HepG2 (cell line): ENCODE measurements around the gene ENTPD2. TPM values are rescaled to one million over a fixed set of nuclear protein-coding genes. Genes with fewer than 3 reads are reported as not detected.
A peak's percentile ranks its signal among the peaks of the same experiment; 100 is the strongest.

ENCODE experiments used
- ATAC-seq: fragments of 200-7000 bp; cut with Tn5 transposase; 3 replicates; pipeline ENCODE4 v1.9.1; 2020; ENCODE audit warnings: mild to moderate bottlenecking, moderate library complexity
- BruUV-seq: library from RNA; stranded (reverse); fragments of 400-500 nt; replicated peaks from 2 replicates; lab custom pipeline; 2021; lab: Mats Ljungman, UMichigan
- CTCF ChIA-PET: fragments of 300-600 bp; formaldehyde crosslinking; extraction: SDS; loops from one replicate; lab custom pipeline; 2021; ENCODE audit warnings: low total read pairs, inconsistent platforms, low intra/inter-chr PET ratio; lab: Yijun Ruan, JAX
- POLR2A ChIA-PET: fragments of 350-600 bp; sonication (Branson Sonifier 250); formaldehyde crosslinking; loops from one replicate; lab custom pipeline; 2020; ENCODE audit warnings: antibody characterized with exemption, inconsistent platforms; lab: Yijun Ruan, JAX
- DNase-seq: peaks from one replicate; pipeline ENCODE4 v3.0.0-alpha.2; 2015; ENCODE audit warnings: low spot score
- FAIRE-seq: peaks from 3 replicates; lab custom pipeline; 2011; peaks lifted over from hg19 to GRCh38; lab: Jason Lieb, UNC
- H2AFZ ChIP-seq: one replicate; pipeline ENCODE4 v1.6.1; 2011; ENCODE audit warnings: low read length, inconsistent platforms
- H3K27ac ChIP-seq: fragments of 300-600 bp; 3 replicates; pipeline ENCODE4 v1.8.0; 2011; ENCODE audit warnings: mixed run types, mild to moderate bottlenecking, mixed read lengths, low read length, inconsistent platforms; ENCODE audit not compliant: insufficient read depth; ENCODE audit errors: extremely low read length
- H3K27me3 ChIP-seq, 2 experiments: fragments of 200-600 bp in 1 of 2; 2 replicates in 1 of 2; 3 replicates in 1 of 2; pipeline versions ENCODE4 v1.6.0 to v1.8.0; 2011; ENCODE audit warnings: low read length in 2 of 2, mild to moderate bottlenecking in 2 of 2, moderate library complexity in 2 of 2, inconsistent platforms in 1 of 2; ENCODE audit not compliant: insufficient read depth in 2 of 2, control insufficient read depth in 1 of 2
- H3K36me3 ChIP-seq, 2 experiments: fragments of 200-600 bp in 1 of 2; replicated peaks in 1 of 2; 2 replicates in 1 of 2; 3 replicates in 1 of 2; pipeline versions ENCODE4 v1.5.1 to v1.8.0; 2011; ENCODE audit warnings: low read length in 2 of 2, inconsistent platforms in 1 of 2; ENCODE audit not compliant: insufficient read depth in 2 of 2, control insufficient read depth in 1 of 2
- H3K4me1 ChIP-seq: 2 replicates; pipeline ENCODE4 v1.5.1; 2012; ENCODE audit warnings: low read length, inconsistent platforms; ENCODE audit not compliant: insufficient read depth
- H3K4me2 ChIP-seq: 2 replicates; pipeline ENCODE4 v1.6.0; 2011; ENCODE audit warnings: low read depth, low read length, inconsistent platforms
- H3K4me3 ChIP-seq, 3 experiments: fragments of 200-600 bp in 1 of 3; sonication (generic), shearing (Covaris generic) in 1 of 3; replicated peaks in 1 of 3; 2 replicates each; pipeline ENCODE4 v1.5.1; 2011 to 2016; ENCODE audit warnings: low read length in 3 of 3, inconsistent platforms in 2 of 3, low read depth in 2 of 3, mild to moderate bottlenecking in 2 of 3, control low read depth in 1 of 3, mixed read lengths in 1 of 3; ENCODE audit not compliant: insufficient read depth in 1 of 3
- H3K79me2 ChIP-seq: one replicate; pipeline ENCODE4 v1.6.1; 2011; ENCODE audit warnings: low read length, inconsistent platforms; ENCODE audit not compliant: insufficient read depth
- H3K9ac ChIP-seq: 2 replicates; pipeline ENCODE4 v1.6.0; 2011; ENCODE audit warnings: mild to moderate bottlenecking, low read depth, low read length, inconsistent platforms; ENCODE audit not compliant: insufficient read depth
- H3K9me3 ChIP-seq: 2 replicates; pipeline ENCODE4 v1.5.1; 2012; ENCODE audit warnings: mild to moderate bottlenecking, low read length
- H4K20me1 ChIP-seq: 2 replicates; pipeline ENCODE4 v1.6.0; 2011; ENCODE audit warnings: inconsistent platforms, mild to moderate bottlenecking, low read length, moderate library complexity; ENCODE audit not compliant: insufficient read depth
- KLF12 ChIP-seq: sonication (generic); formaldehyde crosslinking; IDR thresholded peaks from 2 replicates; pipeline ENCODE4 v1.4.0; 2020; ENCODE audit warnings: missing genetic modification reagents, borderline replicate concordance
- MXI1 ChIP-seq: IDR thresholded peaks from 3 replicates; pipeline ENCODE4 v1.6.1; 2012; ENCODE audit warnings: low read depth, low read length, inconsistent platforms, borderline replicate concordance
- ZFX ChIP-seq: sonication (generic); formaldehyde crosslinking; IDR thresholded peaks from 2 replicates; pipeline ENCODE4 v1.4.0; 2020; ENCODE audit warnings: mild to moderate bottlenecking, low read depth, missing genetic modification reagents, moderate library complexity
- ZNF24 ChIP-seq: fragments of 450-650 bp; IDR thresholded peaks from 2 replicates; pipeline ENCODE4 v1.6.1; 2017; ENCODE audit warnings: antibody characterized with exemption, mild to moderate bottlenecking
- ZNF253 ChIP-seq: sonication (generic); formaldehyde crosslinking; IDR thresholded peaks from 2 replicates; pipeline ENCODE4 v1.8.0; 2022; ENCODE audit warnings: mild to moderate bottlenecking, missing genetic modification reagents, borderline replicate concordance
- ZNF883 ChIP-seq: sonication (generic); formaldehyde crosslinking; IDR thresholded peaks from 2 replicates; pipeline ENCODE4 v1.5.1; 2020; ENCODE audit warnings: mild to moderate bottlenecking, missing genetic modification reagents; ENCODE audit errors: not compliant biosample characterization
- ZSCAN9 ChIP-seq: IDR thresholded peaks from 2 replicates; pipeline ENCODE4 v1.6.1; 2016; ENCODE audit warnings: borderline replicate concordance
- WGBS: methylation state at CpG from one replicate; pipeline ENCODE4 v1.1.6; 2017; ENCODE audit warnings: low lambda C conversion rate; 5-methylcytosine and 5-hydroxymethylcytosine counted together
- in situ Hi-C: cut with HindIII; loops from 2 replicates; pipeline ENCODE4 v1.10.0; 2017; ENCODE audit warnings: low pct_unique_long_range_greater_than_20kb; ENCODE audit not compliant: extremely low pct_ligation_motif_present
- intact Hi-C: fragments of 100-400 bp; cut with micrococcal nuclease; formaldehyde crosslinking; loops from one replicate; pipeline ENCODE4 v1.10.0; 2022; ENCODE audit not compliant: unreplicated experiment
- polyA plus RNA-seq, 8 experiments: library from polyadenylated mRNA; depleted of rRNA in 3 of 8; stranded (reverse) in 7 of 8; unstranded in 1 of 8; fragments of >200 nt; fragmentation: Illumina TruSeq in 4 of 8; extraction: Trizol in 4 of 8; gene quantifications; 2 replicates each; pipeline versions ENCODE4 v1.2.1 to v1.2.3, GENCODE V29; 2011 to 2016; ENCODE audit warnings: low read depth in 4 of 8, missing spikeins in 1 of 8, mixed read lengths in 1 of 8; ENCODE audit not compliant: insufficient read depth in 1 of 8
- total RNA-seq, 5 experiments: library from RNA; depleted of rRNA; stranded (reverse); fragments of >200 nt; fragmentation: Illumina TruSeq; extraction: Trizol; gene quantifications; 2 replicates each; pipeline ENCODE4 v1.2.3, GENCODE V29; 2016; ENCODE audit warnings: low read depth in 1 of 5
- TF ChIP-seq, protein P1 (sequence below): sonication (generic); formaldehyde crosslinking; IDR thresholded peaks from 2 replicates; pipeline ENCODE4 v1.9.0; 2022; ENCODE audit warnings: missing genetic modification reagents, mild to moderate bottlenecking, borderline replicate concordance
- TF ChIP-seq, protein P2 (sequence below): sonication (generic); formaldehyde crosslinking; IDR thresholded peaks from 2 replicates; pipeline ENCODE4 v1.5.1; 2020; ENCODE audit warnings: mild to moderate bottlenecking, missing genetic modification reagents, moderate library complexity
- TF ChIP-seq, protein P3 (sequence below): IDR thresholded peaks from 2 replicates; pipeline ENCODE4 v1.6.1; 2016; ENCODE audit warnings: low read depth, borderline replicate concordance
- TF ChIP-seq, protein P4 (sequence below): IDR thresholded peaks from 2 replicates; pipeline ENCODE4 v1.6.1; 2016; ENCODE audit warnings: missing genetic modification reagents, missing compliant biosample characterization

ENTPD2 gene
- total and polyA plus RNA-seq, 2 of the 13 experiments (the other 11 are each of a cell fraction or from before 2014, with no cell fraction given), result 0.95 to 3.2 TPM

DNA sequence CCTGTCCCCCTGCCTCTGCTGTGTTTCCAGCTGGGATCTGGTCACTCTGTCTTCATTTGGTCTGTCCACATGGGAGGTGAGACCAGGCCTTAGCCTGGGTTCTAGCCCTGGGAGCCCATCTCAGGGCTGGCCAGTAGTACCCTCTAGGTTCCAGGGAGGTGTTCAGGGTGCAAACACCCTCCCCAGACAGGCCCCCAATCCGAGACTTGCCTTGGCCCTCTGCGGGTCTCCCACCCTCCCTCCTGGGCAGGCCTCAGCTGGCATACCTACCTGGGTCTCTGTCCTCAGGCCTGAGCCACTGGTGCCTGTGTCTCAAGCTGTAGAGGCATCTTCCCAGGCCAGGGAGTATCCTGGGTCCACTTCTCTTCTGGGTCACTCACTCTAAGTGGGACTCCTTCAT, 17.4 kb upstream of the ENTPD2 start:
- FAIRE-seq, result no peak
- H3K4me3 ChIP-seq, result peak overlapping the region; percentile 58 to 88 (median 74)
- peak overlapping the region; percentile 96 for H3K4me2 ChIP-seq
- peaks cover 60% of the 10 kb centered on the region for H3K4me1 ChIP-seq
- H3K9ac ChIP-seq, result peak overlapping the region; percentile 66
- ChIA-PET CTCF (no interaction called here), POLR2A (interaction anchor here (0.9 to 6.0 kb wide), 8 partner anchors 13 to 271 kb away, joined by 3 to 105 read pairs (median 5); partner anchors contain the start of genes ENTPD2, MAN1B1 and SSNA1)
- in situ Hi-C loops (no loop called here), intact Hi-C loops (no loop called here)
- H3K27me3 ChIP-seq, result no peaks in the 10 kb centered on the region; a peak in 1 of 5 replicates
- H2AFZ ChIP-seq, result no peak overlapping the region
- H4K20me1 ChIP-seq, result peaks cover 7% of the 10 kb centered on the region; the same call in 1 of the 2 replicates
- H3K9me3 ChIP-seq, result no peaks in the 10 kb centered on the region
- BruUV-seq, result no TSS peak
- ATAC-seq, result no peak
- 0% methylated on average over 2 of the region's 2 CpGs for WGBS
- H3K27ac ChIP-seq, result peak overlapping the region; percentile 70
- peaks cover 13% of the 10 kb centered on the region for H3K79me2 ChIP-seq
- no peak for DNase-seq
- TF ChIP-seq, protein P1, sequence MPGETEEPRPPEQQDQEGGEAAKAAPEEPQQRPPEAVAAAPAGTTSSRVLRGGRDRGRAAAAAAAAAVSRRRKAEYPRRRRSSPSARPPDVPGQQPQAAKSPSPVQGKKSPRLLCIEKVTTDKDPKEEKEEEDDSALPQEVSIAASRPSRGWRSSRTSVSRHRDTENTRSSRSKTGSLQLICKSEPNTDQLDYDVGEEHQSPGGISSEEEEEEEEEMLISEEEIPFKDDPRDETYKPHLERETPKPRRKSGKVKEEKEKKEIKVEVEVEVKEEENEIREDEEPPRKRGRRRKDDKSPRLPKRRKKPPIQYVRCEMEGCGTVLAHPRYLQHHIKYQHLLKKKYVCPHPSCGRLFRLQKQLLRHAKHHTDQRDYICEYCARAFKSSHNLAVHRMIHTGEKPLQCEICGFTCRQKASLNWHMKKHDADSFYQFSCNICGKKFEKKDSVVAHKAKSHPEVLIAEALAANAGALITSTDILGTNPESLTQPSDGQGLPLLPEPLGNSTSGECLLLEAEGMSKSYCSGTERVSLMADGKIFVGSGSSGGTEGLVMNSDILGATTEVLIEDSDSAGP, result 0 out of 2 replicates have a peak, but pooled peaks have one; percentile 4
- TF ChIP-seq, protein P2, sequence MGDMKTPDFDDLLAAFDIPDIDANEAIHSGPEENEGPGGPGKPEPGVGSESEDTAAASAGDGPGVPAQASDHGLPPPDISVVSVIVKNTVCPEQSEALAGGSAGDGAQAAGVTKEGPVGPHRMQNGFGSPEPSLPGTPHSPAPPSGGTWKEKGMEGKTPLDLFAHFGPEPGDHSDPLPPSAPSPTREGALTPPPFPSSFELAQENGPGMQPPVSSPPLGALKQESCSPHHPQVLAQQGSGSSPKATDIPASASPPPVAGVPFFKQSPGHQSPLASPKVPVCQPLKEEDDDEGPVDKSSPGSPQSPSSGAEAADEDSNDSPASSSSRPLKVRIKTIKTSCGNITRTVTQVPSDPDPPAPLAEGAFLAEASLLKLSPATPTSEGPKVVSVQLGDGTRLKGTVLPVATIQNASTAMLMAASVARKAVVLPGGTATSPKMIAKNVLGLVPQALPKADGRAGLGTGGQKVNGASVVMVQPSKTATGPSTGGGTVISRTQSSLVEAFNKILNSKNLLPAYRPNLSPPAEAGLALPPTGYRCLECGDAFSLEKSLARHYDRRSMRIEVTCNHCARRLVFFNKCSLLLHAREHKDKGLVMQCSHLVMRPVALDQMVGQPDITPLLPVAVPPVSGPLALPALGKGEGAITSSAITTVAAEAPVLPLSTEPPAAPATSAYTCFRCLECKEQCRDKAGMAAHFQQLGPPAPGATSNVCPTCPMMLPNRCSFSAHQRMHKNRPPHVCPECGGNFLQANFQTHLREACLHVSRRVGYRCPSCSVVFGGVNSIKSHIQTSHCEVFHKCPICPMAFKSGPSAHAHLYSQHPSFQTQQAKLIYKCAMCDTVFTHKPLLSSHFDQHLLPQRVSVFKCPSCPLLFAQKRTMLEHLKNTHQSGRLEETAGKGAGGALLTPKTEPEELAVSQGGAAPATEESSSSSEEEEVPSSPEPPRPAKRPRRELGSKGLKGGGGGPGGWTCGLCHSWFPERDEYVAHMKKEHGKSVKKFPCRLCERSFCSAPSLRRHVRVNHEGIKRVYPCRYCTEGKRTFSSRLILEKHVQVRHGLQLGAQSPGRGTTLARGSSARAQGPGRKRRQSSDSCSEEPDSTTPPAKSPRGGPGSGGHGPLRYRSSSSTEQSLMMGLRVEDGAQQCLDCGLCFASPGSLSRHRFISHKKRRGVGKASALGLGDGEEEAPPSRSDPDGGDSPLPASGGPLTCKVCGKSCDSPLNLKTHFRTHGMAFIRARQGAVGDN, result peak; percentile 49
- TF ChIP-seq ZNF24 (no peak), ZFX (CRISPR knock-in tag) (peak; percentile 26; the same call in 1 of the 2 replicates), ZNF253 (peak; percentile 35; the same call in 1 of the 2 replicates), MXI1 (no peak), ZNF883 (CRISPR knock-in tag) (peak; percentile 3), ZSCAN9 (no peak), KLF12 (CRISPR knock-in tag) (no peak)
- TF ChIP-seq, protein P3, sequence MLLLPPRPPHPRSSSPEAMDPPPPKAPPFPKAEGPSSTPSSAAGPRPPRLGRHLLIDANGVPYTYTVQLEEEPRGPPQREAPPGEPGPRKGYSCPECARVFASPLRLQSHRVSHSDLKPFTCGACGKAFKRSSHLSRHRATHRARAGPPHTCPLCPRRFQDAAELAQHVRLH (CRISPR knock-in tag), result no peak
- TF ChIP-seq, protein P4, sequence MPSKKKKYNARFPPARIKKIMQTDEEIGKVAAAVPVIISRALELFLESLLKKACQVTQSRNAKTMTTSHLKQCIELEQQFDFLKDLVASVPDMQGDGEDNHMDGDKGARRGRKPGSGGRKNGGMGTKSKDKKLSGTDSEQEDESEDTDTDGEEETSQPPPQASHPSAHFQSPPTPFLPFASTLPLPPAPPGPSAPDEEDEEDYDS (CRISPR knock-in tag), result no peak
- TF ChIP-seq, all 625 proteins: peak for 5
- peaks cover 1 to 3% of the 10 kb centered on the region in 2 experiments; a peak in 1 of 5 replicates for H3K36me3 ChIP-seq
